HG02571 (cell line): Measurements from ENCODE around the gene FOXB1.
A peak's percentile ranks its signal among the peaks of the same experiment; 100 is the strongest.

Experiments
- ATAC-seq: cut with Tn5 transposase; IDR thresholded peaks from one replicate; pipeline ENCODE4 v1.9.1; 2021; ENCODE audit warnings: mild to moderate bottlenecking, moderate library complexity; ENCODE audit not compliant: unreplicated experiment

FOXB1 gene

GRCh38 chr15:59998950-59999611, 5.0 kb upstream of the FOXB1 start:
- ATAC-seq: no peak

- no peak for ATAC-seq
Observed at GRCh38 chr15:59999612-60000112, 4.4 kb upstream of the FOXB1 start.

GRCh38 chr15:60000113-60000823, 3.8 kb upstream of the FOXB1 start:
- ATAC-seq: no peak

- no peak for ATAC-seq
Observed at GRCh38 chr15:60000824-60001609, 3.1 kb upstream of the FOXB1 start.

- no peak for ATAC-seq
Observed at GRCh38 chr15:60001610-60002527, 2.2 kb upstream of the FOXB1 start.

GRCh38 chr15:60002528-60003218, 1.4 kb upstream of the FOXB1 start:
- ATAC-seq: no peak

- ATAC-seq: no peak
Observed at GRCh38 chr15:60003243-60004008, 685 bp upstream of the FOXB1 start.

GRCh38 chr15:60004846-60005351, 788 bp downstream of the FOXB1 start:
- no peak for ATAC-seq

GRCh38 chr15:60005352-60006202, 1.5 kb downstream of the FOXB1 start:
- peak; percentile 22 for ATAC-seq

GRCh38 chr15:60006203-60006862, 2.2 kb downstream of the FOXB1 start:
- ATAC-seq: peak; percentile 56

GRCh38 chr15:60006873-60007272, 2.8 kb downstream of the FOXB1 start:
- ATAC-seq: no peak

- ATAC-seq: no peak
Observed at GRCh38 chr15:60009124-60009960, 5.2 kb downstream of the FOXB1 start.

- ATAC-seq: no peak
Observed at GRCh38 chr15:60009980-60010732, 6.0 kb downstream of the FOXB1 start.

GRCh38 chr15:60010858-60011257, 6.7 kb downstream of the FOXB1 start:
- no peak for ATAC-seq

- ATAC-seq: no peak
Observed at GRCh38 chr15:60012695-60013094, 8.6 kb downstream of the FOXB1 start.
